Measurements from ENCODE around the gene MDM2.
"Not testable (repeated sequence)": the region's sequence is repeated elsewhere in the genome, so short reads cannot be mapped to it uniquely, and the experiment has no call there.

The MDM2 gene

DNA sequence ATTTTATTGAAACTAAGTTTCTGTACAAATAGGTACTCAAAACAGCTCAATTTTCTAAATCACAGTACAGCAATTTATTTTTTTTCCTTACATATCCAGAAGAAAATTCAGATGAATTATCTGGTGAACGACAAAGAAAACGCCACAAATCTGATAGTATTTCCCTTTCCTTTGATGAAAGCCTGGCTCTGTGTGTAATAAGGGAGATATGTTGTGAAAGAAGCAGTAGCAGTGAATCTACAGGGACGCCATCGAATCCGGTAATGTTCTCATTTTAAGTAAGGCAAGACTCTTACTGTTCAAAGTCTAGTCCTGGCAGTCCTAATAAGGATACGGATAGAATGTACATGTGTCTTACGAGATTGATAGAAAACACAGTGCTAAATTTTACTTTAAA, 20.7 kb downstream of the MDM2 start:
- DNase-seq = no peak

DNA sequence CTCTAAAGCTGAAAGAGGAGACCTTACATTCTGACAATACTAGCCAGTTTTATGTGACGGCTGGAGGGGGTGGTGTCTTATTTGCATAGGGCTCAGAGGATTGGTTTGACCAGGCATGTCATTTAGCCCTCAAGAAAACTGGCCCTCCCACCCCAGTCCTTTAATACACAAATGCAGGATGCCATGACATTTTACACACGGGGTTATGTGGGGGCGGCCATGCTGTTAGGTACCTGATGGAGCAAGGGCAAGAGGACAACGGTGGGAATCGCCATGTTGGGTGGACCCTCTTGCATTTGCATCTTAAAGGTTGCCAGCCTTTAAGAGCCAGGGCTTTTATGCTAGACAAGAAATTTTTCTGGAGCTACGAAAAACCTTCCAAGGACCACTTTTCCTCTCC, 23.3 kb downstream of the MDM2 start:
- DNase-seq = no peak

- peak; percentile 18 for DNase-seq
Observed at GRCh38 chr12:68831751-68832503, 23.9 kb downstream of the MDM2 start.

DNA sequence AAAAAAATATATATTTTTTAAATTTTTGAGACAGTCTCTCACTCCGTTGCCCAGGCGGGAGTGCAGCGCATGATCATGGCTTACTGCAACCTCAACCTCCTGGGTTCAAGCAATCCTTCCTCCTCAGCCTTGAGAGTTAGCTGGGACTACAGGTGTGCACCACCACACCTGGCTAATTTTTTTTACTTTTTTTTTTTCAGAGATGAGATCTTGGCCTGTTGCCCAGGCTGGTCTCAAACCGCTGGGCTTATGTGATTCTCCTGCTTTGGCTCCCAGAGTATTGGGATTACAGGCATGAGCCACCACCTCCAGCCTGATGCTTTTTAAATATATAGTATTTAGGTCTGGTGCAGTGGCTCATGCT, 24.5 kb downstream of the MDM2 start:
- no peak for DNase-seq

GRCh38 chr12:68833508-68833907, 25.5 kb downstream of the MDM2 start:
- DNase-seq = no peak

- no peak for DNase-seq
Observed at GRCh38 chr12:68835333-68835908, 27.4 kb downstream of the MDM2 start.

DNA sequence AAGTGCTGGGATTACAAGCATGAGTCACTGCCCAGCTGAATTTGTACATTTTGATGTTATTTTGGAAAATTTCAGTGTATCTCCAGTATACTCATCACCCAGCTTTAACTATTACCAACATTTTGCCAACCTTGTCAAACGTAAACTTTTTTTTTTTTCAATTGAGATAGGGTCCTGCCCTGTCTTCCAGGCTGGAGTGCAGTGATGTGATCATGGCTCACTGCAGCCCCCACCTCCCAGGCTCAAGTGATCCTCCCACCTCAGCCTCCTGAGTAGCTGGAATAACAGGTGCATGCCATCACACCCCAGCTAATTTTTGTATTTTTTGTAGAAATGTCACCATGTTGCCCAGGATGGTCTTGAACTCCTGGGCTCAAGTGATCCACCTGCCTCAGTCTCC, 29.2 kb downstream of the MDM2 start:
- no peak for DNase-seq

GRCh38 chr12:68838046-68838886, 30.3 kb downstream of the MDM2 start:
- DNase-seq = no peak

- no peak for DNase-seq
Observed at GRCh38 chr12:68839183-68840147, 31.5 kb downstream of the MDM2 start.

GRCh38 chr12:68841175-68841574, 33.2 kb downstream of the MDM2 start:
- not testable (repeated sequence) for DNase-seq

GRCh38 chr12:68841717-68842116, 33.7 kb downstream of the MDM2 start:
- no peak for DNase-seq

DNA sequence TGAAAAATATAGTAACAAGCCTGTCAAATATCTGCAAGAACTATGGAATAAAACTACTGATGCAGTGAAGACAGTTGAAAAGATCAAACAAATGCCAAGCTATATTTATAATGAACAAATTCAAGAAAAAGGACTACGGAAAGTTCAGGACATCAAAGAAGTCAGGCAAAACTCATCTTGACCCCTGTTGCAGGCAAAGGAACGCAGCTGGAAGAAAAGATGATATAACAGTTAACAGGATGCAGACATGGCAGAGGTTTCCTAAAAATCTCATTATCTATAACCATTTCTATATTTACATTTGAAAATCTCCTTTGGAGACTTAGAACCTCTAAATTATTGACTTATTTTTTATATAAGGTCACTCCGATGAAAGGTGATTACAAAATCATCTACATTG, 34.1 kb downstream of the MDM2 start:
- no peak for DNase-seq

DNA sequence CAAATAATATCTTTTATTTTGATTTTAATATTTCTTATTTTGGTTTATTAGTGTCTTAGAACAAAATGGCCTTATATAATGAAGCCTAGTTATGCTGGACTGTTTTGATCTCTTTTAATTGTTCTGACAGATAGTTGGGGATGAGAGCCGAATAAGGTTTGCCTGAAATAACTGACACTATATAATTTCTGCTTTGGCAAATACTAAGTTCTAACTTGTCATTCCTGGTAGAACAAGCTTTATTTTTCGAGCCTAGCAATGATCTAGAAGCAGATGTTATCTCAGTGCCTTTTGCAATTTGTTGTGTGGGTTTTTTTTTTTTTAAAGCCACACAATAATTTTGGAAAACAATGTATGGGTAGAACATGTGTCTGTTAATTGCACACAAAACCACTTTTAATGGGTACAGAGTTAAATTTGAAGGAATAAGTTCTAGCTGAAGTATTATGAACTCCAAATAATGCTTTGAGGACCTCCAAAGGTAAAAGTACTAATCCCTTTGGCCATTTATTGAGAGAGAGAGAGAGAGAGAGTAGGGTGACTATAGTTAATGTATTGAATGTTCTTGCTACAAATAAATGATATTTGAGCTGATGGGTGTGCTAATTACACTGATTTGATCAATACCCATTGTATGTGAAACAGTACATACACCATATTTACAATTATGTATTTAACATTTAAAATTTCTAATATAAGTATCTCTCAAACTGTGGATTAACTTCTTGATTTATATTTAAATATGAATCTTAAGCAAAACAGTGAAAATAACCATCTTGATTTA, 35.0 kb downstream of the MDM2 start:
- no peak for DNase-seq

GRCh38 chr12:68844318-68844745, 36.4 kb downstream of the MDM2 start:
- no peak for DNase-seq

GRCh38 chr12:68844788-68845695, 37.1 kb downstream of the MDM2 start:
- no peak for DNase-seq

DNA sequence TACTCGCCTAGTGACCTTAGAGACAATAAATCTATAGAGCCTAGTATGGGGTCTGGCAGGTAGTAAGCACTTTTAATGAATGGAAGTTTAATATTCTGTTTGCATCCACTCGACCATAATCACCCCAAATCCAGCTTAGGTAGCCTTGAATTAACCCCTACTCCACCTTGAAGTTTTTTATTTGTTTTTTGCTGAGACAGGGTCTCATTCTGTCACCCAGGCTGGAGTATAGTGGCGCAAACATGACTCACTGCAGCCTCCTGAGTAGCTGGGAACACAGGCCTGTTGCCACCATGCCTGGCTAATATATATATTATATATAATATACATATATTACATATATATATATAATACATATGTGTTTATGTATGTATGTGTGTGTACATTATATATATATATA, 38.8 kb downstream of the MDM2 start:
- DNase-seq = no peak

DNA sequence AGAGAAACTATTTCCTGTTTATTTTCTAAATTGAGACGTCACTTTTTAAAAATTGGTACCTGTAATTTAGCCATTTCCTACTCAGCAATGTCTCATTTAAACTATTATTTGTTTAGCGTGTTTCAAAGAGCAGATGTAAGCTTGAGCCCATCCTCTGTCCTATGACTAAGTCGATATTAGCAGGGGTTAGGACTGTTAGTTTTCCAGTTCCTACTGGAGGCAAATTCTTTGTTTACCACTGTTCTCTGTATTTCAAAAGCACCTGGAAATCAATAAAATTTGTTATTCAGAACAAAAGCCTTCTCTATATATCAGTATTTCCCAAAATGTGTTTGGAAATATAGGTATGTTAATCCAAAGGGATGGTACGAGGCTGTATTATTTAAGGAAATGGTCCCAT, 42.4 kb downstream of the MDM2 start:
- DNase-seq = no peak

- DNase-seq = no peak
Observed at GRCh38 chr12:68851592-68852306, 43.8 kb downstream of the MDM2 start.

- DNase-seq = no peak
Observed at GRCh38 chr12:68853396-68854077, 45.6 kb downstream of the MDM2 start.

Measured in fibroblast of skin of abdomen (primary cell).